ENCODE measurements around the gene ZNF516.
A peak's percentile ranks its signal among the peaks of the same experiment; 100 is the strongest.

Gene ZNF516

GRCh38 chr18:76420898-76421684 lies 74.0 kb downstream of the ZNF516 start:
- DNase-seq: peak in 1 of 2 experiments; percentile 1

GRCh38 chr18:76419811-76420210 lies 75.2 kb downstream of the ZNF516 start:
- peak in 1 of 2 experiments; percentile 6 for DNase-seq

DNA sequence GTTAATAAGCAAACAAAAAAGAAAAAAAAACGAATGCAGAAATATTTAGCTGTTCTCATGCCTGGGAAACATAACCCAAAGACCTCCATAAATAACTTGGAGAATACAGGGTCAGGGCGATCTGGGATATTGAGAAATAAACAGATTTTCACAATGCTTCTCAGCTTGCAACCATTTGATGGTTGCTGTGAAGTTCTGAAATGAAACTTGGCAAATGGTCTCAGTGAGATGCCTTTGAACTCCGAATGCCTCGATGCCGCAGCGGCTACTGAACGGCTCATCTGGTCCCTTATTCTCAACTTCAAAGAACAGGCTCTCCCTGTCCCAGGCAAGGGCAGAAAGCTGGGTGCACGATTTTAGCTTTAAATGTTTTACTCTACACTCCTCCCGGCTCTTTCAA lies 78.1 kb downstream of the ZNF516 start:
- DNase-seq: no peak

DNA sequence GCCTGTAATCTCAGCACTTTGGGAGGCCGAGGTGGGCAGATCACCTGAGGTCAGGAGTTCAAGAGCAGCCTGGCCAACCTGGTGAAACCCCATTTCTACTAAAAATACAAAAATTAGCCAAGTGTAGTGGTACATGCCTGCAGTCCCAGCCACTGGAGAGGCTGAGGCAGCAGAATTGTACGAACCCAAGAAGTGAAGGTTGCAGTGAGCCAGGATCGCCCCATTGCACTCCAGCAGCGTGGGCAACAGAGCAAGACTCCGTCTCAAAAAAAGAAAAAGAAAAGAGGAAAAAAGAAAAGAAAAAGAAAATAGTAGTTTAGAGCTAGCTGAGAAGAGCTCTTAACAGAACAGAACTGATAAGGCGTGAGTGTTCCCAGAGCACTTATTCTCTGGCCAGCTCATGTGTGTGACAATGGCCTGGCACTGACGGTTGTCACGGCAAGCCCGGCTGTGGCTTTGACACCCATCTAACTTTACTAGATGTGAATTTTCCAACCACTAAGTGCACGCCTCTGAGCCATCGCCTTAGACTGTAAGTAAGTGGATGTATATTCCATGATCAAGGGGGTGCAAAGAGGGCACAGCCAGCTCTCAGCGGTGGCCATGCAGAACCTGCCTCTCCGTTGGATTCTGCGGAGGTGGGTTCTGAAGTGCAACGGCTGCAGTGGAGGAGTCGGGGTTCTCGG lies 80.0 kb downstream of the ZNF516 start:
- DNase-seq: no peak

DNA sequence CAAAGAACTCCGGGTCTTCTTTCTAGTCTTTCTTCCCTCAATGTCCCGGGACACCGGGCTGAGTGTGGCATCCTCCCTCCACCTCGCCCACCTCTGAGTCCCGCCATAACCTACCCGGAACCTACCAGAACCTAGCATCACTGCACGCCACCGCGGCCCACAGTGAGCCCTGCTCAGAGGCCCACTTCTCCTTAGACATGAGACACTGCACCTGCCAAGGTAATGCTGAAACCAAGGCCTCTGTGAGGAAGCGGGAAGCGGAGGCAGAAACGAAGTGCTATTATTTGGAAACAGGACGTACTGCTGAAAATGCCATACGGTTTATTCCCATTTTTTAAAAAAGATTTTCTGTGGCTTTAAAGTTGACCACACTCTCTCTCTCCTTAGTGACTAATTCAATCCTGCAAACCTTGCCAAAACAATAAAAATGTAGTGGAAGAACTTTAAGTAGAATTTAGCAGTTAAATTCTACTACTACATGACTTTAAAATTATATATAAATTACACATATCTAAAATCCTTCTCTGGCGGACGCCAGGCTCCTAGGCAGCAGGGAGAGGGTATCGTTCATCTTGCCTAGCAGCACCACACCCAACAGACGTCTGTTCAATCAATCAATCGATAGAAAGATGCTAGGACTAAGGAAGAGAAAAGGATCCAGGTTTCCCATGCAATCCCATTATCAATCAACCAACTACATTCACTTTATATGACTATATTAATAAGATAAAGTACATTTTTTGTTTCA lies 82.0 kb downstream of the ZNF516 start:
- DNase-seq: peak in 1 of 2 experiments; percentile 11

DNA sequence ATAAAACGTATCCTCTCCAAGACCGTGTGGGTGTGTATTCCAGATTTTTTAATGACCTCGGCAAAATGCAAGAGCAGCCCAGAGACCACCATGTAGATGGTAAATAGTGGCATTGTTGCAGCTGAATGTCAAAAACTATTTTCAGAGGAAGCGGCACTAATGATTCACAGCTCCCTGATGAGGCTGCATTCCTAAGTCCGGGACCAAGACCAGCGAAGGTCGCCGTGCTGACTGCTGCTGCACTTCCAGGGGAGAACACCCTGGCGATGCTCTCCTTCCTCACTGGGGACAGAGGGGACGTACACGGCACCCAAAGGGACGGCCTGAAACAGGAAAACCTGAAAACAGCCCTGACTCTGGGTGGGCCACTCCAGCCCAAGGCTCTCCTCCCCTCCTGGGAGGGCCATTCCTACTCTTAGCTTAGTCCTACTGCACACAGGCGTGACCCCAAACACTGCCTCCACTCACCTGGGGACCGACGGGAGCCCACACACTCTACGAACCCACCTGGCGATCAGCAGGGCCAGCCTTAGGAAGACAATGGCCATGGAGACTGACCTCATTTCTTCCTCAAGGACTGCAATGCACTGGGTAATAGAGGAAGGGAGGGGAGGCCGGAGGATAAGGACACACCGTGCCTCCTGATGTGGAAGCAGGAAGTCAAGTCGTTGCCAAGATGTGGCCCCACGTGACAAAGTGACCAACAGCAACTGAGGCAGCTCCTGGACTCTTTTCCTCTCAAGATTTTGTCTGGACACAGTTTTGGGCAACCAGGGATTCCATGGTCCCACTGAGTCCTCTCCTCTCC lies 82.8 kb downstream of the ZNF516 start:
- DNase-seq: peak in 1 of 2 experiments; percentile 7

GRCh38 chr18:76410660-76411417 lies 84.2 kb downstream of the ZNF516 start:
- peak in 1 of 2 experiments; percentile 38 for DNase-seq

DNA sequence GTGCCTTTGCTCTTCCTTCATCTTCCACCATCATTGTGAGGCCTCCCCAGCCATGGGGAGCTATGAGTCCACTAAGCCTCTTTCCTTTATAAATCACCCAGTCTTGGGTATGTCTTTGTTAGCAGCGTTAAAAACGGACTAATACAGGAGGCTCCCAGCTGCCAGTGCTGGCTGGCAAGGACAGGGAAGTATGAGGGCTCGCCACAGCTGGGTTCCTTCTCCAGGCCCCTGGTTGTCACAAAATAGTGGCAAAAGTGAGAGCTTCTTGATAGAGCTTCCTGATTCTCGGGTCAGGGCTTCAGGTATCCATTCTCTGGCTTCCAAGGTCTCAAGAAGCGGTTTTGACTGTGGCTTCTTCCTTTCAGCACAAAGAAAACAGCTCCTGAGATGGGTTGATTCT lies 85.0 kb downstream of the ZNF516 start:
- DNase-seq: peak in 1 of 2 experiments; percentile 16

DNA sequence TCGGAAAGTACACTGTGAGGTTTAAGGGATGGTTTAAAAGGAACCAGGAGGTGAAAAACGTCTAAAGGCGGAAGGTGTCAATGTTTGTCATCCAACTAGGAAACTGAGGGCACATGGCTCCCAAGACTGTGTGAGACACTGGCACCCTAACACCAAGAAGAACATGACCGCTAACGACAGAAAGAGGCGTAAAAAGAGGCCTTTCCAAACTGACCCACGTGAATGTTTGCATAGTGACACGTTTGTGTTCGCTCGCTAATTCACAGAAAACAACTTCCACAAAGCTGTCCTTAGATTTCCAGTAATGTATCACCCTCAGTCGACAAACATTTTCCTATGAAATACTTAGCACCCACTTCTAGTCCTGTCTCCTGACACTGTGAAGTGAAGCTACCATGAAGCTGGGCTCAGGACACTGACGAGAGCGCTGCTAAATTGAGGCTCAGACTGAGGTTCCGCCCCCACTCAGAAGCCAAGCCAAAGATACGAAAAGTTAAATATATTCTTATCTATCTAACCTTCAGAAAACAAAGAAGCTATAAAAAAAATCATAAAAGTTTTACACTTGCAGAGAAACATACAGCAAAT lies 86.5 kb downstream of the ZNF516 start:
- peak in 1 of 2 experiments; percentile 7 for DNase-seq

DNA sequence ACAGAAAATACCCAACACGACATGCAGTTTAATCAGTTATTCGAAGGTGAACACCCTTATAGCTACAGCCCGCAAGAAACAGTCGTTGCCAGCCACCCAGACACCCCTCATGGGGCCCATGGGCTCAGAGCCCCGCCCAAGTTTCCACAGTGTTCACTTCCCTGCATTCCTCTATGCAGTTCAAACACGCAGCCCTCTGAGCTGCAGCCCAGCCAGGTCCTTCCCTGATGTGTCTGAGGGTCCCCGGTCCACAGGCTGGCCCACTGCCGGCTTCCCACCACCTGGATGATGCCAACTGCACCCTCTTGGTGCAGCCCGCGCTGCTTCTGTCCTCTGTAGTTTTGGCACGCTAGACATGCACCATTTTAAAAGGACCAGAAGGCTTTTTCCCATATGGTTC lies 87.4 kb downstream of the ZNF516 start:
- DNase-seq: peak in 1 of 2 experiments; percentile 11

DNA sequence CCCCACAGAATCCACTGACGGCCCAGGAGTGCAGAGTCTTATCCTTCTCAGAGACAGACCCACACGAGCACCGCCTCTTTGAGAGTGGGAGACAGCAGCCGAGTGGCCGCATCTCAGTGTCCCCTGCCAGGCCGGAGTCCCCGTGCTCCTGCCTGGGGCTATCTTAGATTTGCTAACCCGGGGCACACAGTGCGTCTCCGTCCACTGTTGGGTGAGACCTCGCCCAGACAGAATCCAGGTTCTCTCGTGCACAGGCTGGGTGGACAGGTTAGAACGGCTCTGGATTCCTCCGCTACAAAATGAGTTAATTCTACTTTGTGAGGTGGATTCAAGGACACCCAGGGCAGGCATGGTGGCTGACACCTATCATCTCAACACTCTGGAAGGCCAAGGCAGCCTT lies 88.3 kb downstream of the ZNF516 start:
- peak in 1 of 2 experiments; percentile 9 for DNase-seq

GRCh38 chr18:76405681-76406356 lies 89.2 kb downstream of the ZNF516 start:
- peak; percentile 77 for DNase-seq

GRCh38 chr18:76405280-76405679 lies 89.8 kb downstream of the ZNF516 start:
- DNase-seq: peak in 1 of 2 experiments; percentile 14

GRCh38 chr18:76404345-76404831 lies 90.7 kb downstream of the ZNF516 start:
- peak in 1 of 2 experiments; percentile 8 for DNase-seq

DNA sequence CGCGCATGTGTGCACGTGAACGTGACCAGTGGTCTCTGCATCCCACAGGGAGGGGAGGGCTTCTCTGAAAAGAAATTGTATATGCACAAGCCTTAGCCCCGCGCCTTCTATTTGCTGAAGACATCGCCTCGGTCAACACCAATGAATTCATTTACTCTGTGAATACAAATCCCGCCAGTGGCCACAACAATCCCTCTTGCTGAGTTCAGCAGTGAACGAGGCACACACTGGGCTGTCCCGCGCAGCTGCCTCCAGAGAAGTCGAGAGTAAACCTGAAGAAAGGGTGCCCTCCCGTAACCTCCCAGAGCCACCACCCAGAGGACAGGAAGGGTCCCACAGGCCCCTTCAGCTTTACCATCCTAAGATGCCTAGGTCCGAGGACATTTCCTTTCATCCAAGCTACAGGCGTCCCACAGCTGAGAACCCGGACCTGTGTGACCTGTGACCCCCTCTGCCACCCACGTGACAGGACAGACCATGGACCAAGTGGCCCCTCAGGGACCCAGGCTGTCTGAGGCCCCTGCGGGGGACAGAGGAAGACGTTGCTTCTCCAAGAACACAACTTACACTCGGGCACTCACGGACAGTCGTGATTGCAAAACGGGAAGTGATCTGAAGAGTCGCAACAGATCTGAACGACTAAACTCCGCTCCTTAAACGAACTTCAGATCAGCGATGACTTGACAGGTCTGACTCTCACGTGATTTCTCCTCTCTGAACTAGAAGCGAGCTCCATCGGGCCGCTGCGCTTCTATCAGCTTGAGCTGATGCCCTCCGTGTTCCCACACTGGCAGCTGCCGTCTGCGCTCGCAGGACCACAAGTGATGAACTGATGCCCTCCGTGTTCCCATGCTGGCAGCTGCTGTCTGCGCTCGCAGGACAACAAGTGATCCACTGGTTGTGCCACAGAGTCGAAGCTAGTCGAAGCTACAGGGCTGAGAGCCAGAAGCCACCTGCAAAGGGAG lies 92.7 kb downstream of the ZNF516 start:
- DNase-seq: peak in 1 of 2 experiments; percentile 15

GRCh38 chr18:76401498-76401897 lies 93.5 kb downstream of the ZNF516 start:
- no peak for DNase-seq

DNA sequence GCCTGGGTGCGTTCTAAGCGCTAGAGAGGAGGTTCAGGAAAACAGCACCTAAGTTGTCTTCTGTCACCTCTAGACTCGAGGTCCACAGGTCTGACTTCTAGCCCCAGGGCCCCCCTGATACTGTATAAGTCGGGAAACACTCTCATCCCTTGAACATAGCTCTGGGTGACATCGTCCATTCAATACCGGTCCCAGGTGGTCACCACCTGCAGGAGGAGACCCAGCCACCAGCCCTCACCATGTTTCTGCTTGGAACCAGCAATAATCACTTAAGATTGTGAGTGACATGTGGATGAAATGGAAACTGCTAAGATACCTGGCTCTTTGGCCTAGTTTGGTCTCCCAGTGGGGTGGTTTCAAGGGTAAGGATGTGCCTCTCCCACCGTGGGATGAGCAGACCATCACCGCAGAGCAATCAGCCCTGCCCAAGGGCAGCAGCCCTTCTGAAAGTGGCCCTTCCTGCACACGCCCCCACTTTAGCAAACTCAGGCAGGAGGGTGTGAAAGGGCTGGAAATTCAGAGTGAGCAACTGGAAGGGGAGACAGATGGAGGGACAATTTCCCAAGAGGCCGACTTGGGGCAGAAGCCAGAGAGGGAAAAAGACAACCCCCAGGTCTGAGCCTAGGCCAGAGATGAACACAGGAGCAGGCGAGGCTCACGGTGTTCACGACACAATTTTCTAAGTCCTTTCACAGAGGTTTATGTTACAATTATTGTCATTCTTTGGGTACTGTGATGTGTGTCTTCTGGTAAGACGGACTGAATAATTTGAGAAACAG lies 95.2 kb downstream of the ZNF516 start:
- DNase-seq: peak in 1 of 2 experiments; percentile 14

DNA sequence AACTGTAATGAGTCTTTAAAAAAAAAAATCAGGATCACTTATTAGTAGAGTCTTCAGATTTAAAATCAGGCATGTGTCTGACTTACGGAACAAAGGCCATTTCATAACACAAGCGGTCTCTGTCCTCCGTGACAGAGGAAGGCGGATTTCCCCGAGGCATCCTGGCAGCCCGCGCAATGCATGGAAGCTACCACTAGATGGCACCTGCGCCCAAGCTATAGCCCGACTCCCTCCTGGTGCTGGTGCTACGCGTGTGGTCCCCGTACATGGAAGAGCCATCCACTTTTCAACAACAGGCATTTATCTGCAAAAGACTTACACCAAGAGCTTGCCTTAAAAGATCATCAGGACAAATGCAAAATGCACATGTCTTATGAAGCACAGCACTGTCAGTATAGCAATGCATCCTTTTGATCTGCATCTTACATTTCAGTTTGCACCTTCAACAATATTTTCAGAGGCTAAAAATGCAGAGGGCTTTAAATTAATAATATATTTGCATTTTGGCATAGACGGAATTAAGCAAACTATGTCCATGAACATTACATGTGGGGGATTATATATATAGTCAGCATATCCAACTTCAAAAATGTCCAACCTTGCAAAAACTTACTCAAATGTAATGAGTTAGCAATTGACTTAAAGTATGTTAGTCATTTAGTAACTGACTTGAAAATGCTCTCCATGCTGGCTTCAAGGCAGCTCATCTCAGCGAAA lies 96.0 kb downstream of the ZNF516 start:
- DNase-seq: peak; percentile 84 to 87

Data from activated T-cell treated with anti-CD3 and anti-CD28 coated beads, Interleukin-2, amount 50 U/mL, for 48 hours (primary cell).